IMR-90 (cell line): ENCODE results near the gene VPS13C. TPM values are rescaled to one million over a fixed set of nuclear protein-coding genes. Genes with fewer than 3 reads are reported as not detected.

ENCODE experiments used
- ATAC-seq: fragments of 200-7000 bp; cut with Tn5 transposase; 2 replicates; pipeline ENCODE4 v1.9.1; 2020; ENCODE audit warnings: low read depth, mild to moderate bottlenecking, moderate library complexity
- BruUV-seq: library from RNA; stranded (reverse); fragments of 400-500 nt; replicated peaks from 2 replicates; lab custom pipeline; 2021; lab: Mats Ljungman, UMichigan
- CTCF ChIA-PET: fragments of 300-600 bp; formaldehyde crosslinking; extraction: SDS; loops from one replicate; lab custom pipeline; 2021; ENCODE audit warnings: antibody characterized with exemption; lab: Yijun Ruan, JAX
- POLR2A ChIA-PET: fragments of 300-600 bp; sonication (Branson Sonifier 250); formaldehyde crosslinking; loops from one replicate; lab custom pipeline; 2022; ENCODE audit warnings: antibody characterized with exemption; ENCODE audit not compliant: unreplicated experiment; lab: Charles Lee
- DNase-seq: peaks from one replicate; pipeline ENCODE4 v3.0.0; 2013
- H2AFZ ChIP-seq: replicated peaks from 2 replicates; pipeline ENCODE3; 2013; ENCODE audit warnings: low read length, mild to moderate bottlenecking; ENCODE audit not compliant: poor library complexity
- H2AK5ac ChIP-seq: 2 replicates; pipeline ENCODE4 v1.6.1; 2013; ENCODE audit warnings: low read depth, low read length, inconsistent platforms
- H2AK9ac ChIP-seq: replicated peaks from 2 replicates; pipeline ENCODE3; 2013; ENCODE audit warnings: mild to moderate bottlenecking, low read depth, low read length, moderate library complexity; ENCODE audit not compliant: poor library complexity
- H2BK120ac ChIP-seq: 2 replicates; pipeline ENCODE4 v1.6.1; 2013; ENCODE audit warnings: low read depth, low read length, inconsistent platforms
- H2BK15ac ChIP-seq: 3 replicates; pipeline ENCODE4 v1.6.1; 2013; ENCODE audit warnings: low read depth, low read length, inconsistent platforms
- H2BK20ac ChIP-seq: 2 replicates; pipeline ENCODE4 v1.6.1; 2013; ENCODE audit warnings: low read depth, mild to moderate bottlenecking, inconsistent platforms, low read length, moderate library complexity
- H2BK5ac ChIP-seq: 2 replicates; pipeline ENCODE4 v1.6.1; 2013; ENCODE audit warnings: mild to moderate bottlenecking, low read depth, low read length, inconsistent platforms; ENCODE audit not compliant: poor library complexity, severe bottlenecking
- H3K14ac ChIP-seq: replicated peaks from 2 replicates; pipeline ENCODE4 v1.6.1; 2013; ENCODE audit warnings: low read depth, low read length, inconsistent platforms
- H3K18ac ChIP-seq: 2 replicates; pipeline ENCODE4 v1.6.1; 2013; ENCODE audit warnings: low read depth, low read length, control low read depth
- H3K23ac ChIP-seq: 2 replicates; pipeline ENCODE4 v1.6.1; 2013; ENCODE audit warnings: low read depth, low read length, inconsistent platforms
- H3K27ac ChIP-seq: 2 replicates; pipeline ENCODE4 v1.5.1; 2013; ENCODE audit warnings: mild to moderate bottlenecking, control low read depth, low read length; ENCODE audit not compliant: insufficient read depth
- H3K27me3 ChIP-seq: 2 replicates; pipeline ENCODE4 v1.6.1; 2013; ENCODE audit warnings: low read length; ENCODE audit not compliant: control insufficient read depth, insufficient read depth
- H3K36me3 ChIP-seq: 2 replicates; pipeline ENCODE4 v1.6.1; 2013; ENCODE audit warnings: low read length, mixed read lengths; ENCODE audit not compliant: control insufficient read depth, insufficient read depth
- H3K4ac ChIP-seq: 2 replicates; pipeline ENCODE4 v1.6.1; 2013; ENCODE audit warnings: low read depth, low read length, inconsistent platforms
- H3K4me1 ChIP-seq: 2 replicates; pipeline ENCODE4 v1.6.1; 2013; ENCODE audit warnings: low read length, mixed read lengths; ENCODE audit not compliant: control insufficient read depth, insufficient read depth
- H3K4me2 ChIP-seq: 2 replicates; pipeline ENCODE4 v1.6.1; 2013; ENCODE audit warnings: low read depth, mild to moderate bottlenecking, control low read depth, low read length, moderate library complexity
- H3K4me3 ChIP-seq: 2 replicates; pipeline ENCODE4 v1.5.1; 2013; ENCODE audit warnings: low read depth, mild to moderate bottlenecking, control low read depth, low read length, moderate library complexity; ENCODE audit not compliant: insufficient read depth
- H3K56ac ChIP-seq: 2 replicates; pipeline ENCODE4 v1.6.1; 2013; ENCODE audit warnings: low read length, inconsistent platforms; ENCODE audit not compliant: insufficient read depth; ENCODE audit errors: extremely low read depth
- H3K79me1 ChIP-seq, 2 experiments: 2 replicates each; pipeline ENCODE4 v1.6.1; 2013; ENCODE audit warnings: low read length in 2 of 2, inconsistent platforms in 1 of 2, low read depth in 1 of 2
- H3K9ac ChIP-seq: 2 replicates; pipeline ENCODE4 v1.6.1; 2013; ENCODE audit warnings: low read depth, low read length, control low read depth
- H3K9me1 ChIP-seq: 2 replicates; pipeline ENCODE4 v1.6.1; 2013; ENCODE audit warnings: low read length, inconsistent platforms; ENCODE audit not compliant: insufficient read depth
- H3K9me3 ChIP-seq: 2 replicates; pipeline ENCODE4 v1.6.1; 2013; ENCODE audit warnings: low read length; ENCODE audit not compliant: control insufficient read depth, insufficient read depth
- H4K20me1 ChIP-seq: 2 replicates; pipeline ENCODE4 v1.6.1; 2013; ENCODE audit warnings: low read length, inconsistent platforms; ENCODE audit not compliant: insufficient read depth
- H4K5ac ChIP-seq: 2 replicates; pipeline ENCODE4 v1.6.1; 2013; ENCODE audit warnings: mild to moderate bottlenecking, low read depth, low read length, control low read depth
- H4K8ac ChIP-seq, 2 experiments: 2 replicates each; pipeline ENCODE4 v1.6.1; 2013; ENCODE audit warnings: low read depth in 2 of 2, low read length in 2 of 2, control low read depth in 1 of 2, inconsistent platforms in 1 of 2
- H4K91ac ChIP-seq: 2 replicates; pipeline ENCODE4 v1.6.1; 2013; ENCODE audit warnings: low read depth, low read length, inconsistent platforms; ENCODE audit not compliant: insufficient read depth
- CHD1 ChIP-seq: IDR thresholded peaks from 2 replicates; pipeline ENCODE4 v1.6.1; 2012; ENCODE audit warnings: low read depth, low read length, improper control_type of control experiment
- FOS ChIP-seq: fragments of 150-350 bp; IDR thresholded peaks from 2 replicates; pipeline ENCODE4 v1.6.1; 2016; ENCODE audit warnings: low read depth, low read length
- MAZ ChIP-seq: IDR thresholded peaks from 2 replicates; pipeline ENCODE4 v1.6.1; 2012; ENCODE audit warnings: low read depth, mild to moderate bottlenecking, low read length, improper control_type of control experiment, moderate library complexity, borderline replicate concordance
- MXI1 ChIP-seq: IDR thresholded peaks from 2 replicates; pipeline ENCODE4 v1.6.1; 2012; ENCODE audit warnings: low read depth, mild to moderate bottlenecking, low read length, moderate library complexity, borderline replicate concordance
- RCOR1 ChIP-seq: IDR thresholded peaks from 2 replicates; pipeline ENCODE4 v1.6.1; 2012; ENCODE audit warnings: mild to moderate bottlenecking, low read length, improper control_type of control experiment; ENCODE audit not compliant: insufficient replicate concordance
- WGBS, 2 experiments: methylation state at CpG; one replicate each; pipeline versions ENCODE4 v1.1.5 to v1.1.7; 2013; ENCODE audit warnings: missing lambda C conversion rate in 2 of 2; ENCODE audit not compliant: insufficient read length in 1 of 2; ENCODE audit errors: extremely low coverage in 2 of 2; 5-methylcytosine and 5-hydroxymethylcytosine counted together
- dilution Hi-C: fragments of 300-500 bp; cut with HindIII; formaldehyde crosslinking; loops from one replicate; pipeline ENCODE4 v1.14.3; 2018; ENCODE audit warnings: low sequenced_read_pairs; ENCODE audit not compliant: unreplicated experiment
- in situ Hi-C: fragments of 300-500 bp; cut with MboI; formaldehyde crosslinking; loops from 3 replicates; pipeline ENCODE4 v1.14.3; 2019; ENCODE audit warnings: low sequenced_read_pairs, inconsistent platforms, mixed read lengths
- intact Hi-C: fragments of 100-400 bp; cut with micrococcal nuclease; formaldehyde crosslinking; loops from 2 replicates; pipeline ENCODE4 v1.10.0; 2022
- polyA plus RNA-seq, 3 experiments: library from polyadenylated mRNA; depleted of rRNA; stranded (reverse); fragments of >200 nt; gene quantifications; 2 replicates each; pipeline ENCODE4 v1.2.3, GENCODE V29; 2012; ENCODE audit warnings: low replicate concordance in 1 of 3
- total RNA-seq: library from RNA; depleted of rRNA; stranded (reverse); fragments of >200 nt; gene quantifications from 2 replicates; pipeline ENCODE4 v1.2.3, GENCODE V29; 2012
- TF ChIP-seq, protein P1 (sequence below): conservative IDR thresholded peaks from 2 replicates; pipeline ENCODE4 v1.5.1; 2012; ENCODE audit warnings: mild to moderate bottlenecking, low read depth, low read length, improper control_type of control experiment

VPS13C gene
- total and polyA plus RNA-seq, 2 of the 4 experiments (the other 2 are of a cell fraction) = 8.1 to 32.8 TPM

DNA sequence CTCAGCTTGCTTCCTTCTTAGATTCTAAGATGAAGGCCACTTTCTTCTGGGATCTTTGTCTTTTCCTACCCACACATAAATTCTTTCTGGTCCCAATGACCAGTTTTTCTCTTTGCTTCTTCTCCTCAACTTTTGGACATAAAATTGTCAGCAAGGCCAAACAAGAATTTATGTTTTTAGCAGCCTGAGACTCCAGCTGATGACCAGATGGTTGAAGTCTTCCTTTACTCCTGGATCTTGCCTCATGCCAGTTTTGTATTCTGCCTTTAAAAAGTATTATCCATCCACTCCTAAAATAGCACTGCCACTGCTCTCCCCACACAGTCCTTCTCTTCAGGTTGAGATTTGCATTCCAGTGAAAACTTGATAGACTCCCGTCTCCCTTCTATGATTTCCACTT is 236.0 kb downstream of the VPS13C start:
- H2AFZ ChIP-seq = no peak overlapping the region
- H3K9ac ChIP-seq = no peak overlapping the region
- no peak overlapping the region for H3K14ac ChIP-seq
- ChIA-PET POLR2A (no interaction called here), CTCF (no interaction called here)
- no peaks in the 10 kb centered on the region for H3K9me3 ChIP-seq
- no peak overlapping the region for H3K4me2 ChIP-seq
- no peak overlapping the region for H4K8ac ChIP-seq
- no peak overlapping the region for H4K91ac ChIP-seq
- H3K36me3 ChIP-seq = no peaks in the 10 kb centered on the region
- no peak overlapping the region for H3K18ac ChIP-seq
- no peak overlapping the region for H3K23ac ChIP-seq
- H4K20me1 ChIP-seq = no peaks in the 10 kb centered on the region
- no peak overlapping the region for H3K4ac ChIP-seq
- DNase-seq (no peak), ATAC-seq (no peak)
- H2BK120ac ChIP-seq = no peak overlapping the region
- no peak overlapping the region for H2AK9ac ChIP-seq
- TF ChIP-seq RCOR1 (no peak), MXI1 (no peak), CHD1 (no peak), MAZ (no peak), FOS (no peak)
- TF ChIP-seq, protein P1, sequence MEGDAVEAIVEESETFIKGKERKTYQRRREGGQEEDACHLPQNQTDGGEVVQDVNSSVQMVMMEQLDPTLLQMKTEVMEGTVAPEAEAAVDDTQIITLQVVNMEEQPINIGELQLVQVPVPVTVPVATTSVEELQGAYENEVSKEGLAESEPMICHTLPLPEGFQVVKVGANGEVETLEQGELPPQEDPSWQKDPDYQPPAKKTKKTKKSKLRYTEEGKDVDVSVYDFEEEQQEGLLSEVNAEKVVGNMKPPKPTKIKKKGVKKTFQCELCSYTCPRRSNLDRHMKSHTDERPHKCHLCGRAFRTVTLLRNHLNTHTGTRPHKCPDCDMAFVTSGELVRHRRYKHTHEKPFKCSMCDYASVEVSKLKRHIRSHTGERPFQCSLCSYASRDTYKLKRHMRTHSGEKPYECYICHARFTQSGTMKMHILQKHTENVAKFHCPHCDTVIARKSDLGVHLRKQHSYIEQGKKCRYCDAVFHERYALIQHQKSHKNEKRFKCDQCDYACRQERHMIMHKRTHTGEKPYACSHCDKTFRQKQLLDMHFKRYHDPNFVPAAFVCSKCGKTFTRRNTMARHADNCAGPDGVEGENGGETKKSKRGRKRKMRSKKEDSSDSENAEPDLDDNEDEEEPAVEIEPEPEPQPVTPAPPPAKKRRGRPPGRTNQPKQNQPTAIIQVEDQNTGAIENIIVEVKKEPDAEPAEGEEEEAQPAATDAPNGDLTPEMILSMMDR = no peak
- no peak overlapping the region for H2BK15ac ChIP-seq
- no peak overlapping the region for H2BK5ac ChIP-seq
- dilution Hi-C loops (no loop called here), in situ Hi-C loops (no loop called here), intact Hi-C loops (no loop called here)
- H3K4me1 ChIP-seq = no peaks in the 10 kb centered on the region
- no TSS peak for BruUV-seq
- H4K5ac ChIP-seq = no peak overlapping the region
- H3K27ac ChIP-seq = no peak overlapping the region
- H3K79me1 ChIP-seq = no peaks in the 10 kb centered on the region
- no CpG with 5 or more reads among the region's 1 CpG for WGBS, 2 experiments
- H3K56ac ChIP-seq = no peak overlapping the region
- no peaks in the 10 kb centered on the region for H3K9me1 ChIP-seq
- H2BK20ac ChIP-seq = no peak overlapping the region
- no peak overlapping the region for H2AK5ac ChIP-seq
- peaks cover 6% of the 10 kb centered on the region for H3K27me3 ChIP-seq
- no peak overlapping the region for H3K4me3 ChIP-seq
